SH-SY5Y (cell line): Measurements from ENCODE around the gene PTPRD.

Experiments
- GATA2 ChIP-seq: IDR thresholded peaks from 2 replicates; pipeline ENCODE4 v1.6.1; 2011; ENCODE audit warnings: mild to moderate bottlenecking, low read depth, low read length
- GATA3 ChIP-seq: IDR thresholded peaks from 2 replicates; pipeline ENCODE4 v1.6.1; 2011; ENCODE audit warnings: low read depth, mild to moderate bottlenecking, low read length, moderate library complexity

DNA sequence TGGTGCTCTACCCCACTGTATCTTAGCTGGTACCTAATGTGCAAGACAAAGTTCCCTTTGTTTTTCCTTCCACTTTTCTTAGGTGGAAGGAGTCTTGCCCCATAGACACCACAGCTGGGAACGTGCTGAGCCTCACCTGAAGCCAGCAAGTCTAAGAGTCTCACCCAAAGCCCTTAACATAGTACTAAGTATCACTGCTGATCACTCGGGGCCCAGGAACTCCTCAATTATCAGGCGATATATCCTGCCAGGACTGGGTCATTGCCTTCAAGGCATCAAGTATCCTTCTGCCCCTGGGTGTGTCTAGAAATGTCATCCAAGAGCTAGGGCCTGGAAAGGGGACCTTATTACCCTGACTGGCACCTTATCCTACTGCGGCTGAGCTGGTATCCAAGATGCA lies 123.9 kb downstream of the PTPRD start:
- TF ChIP-seq GATA2 (no peak), GATA3 (no peak)
